ENCODE measurements around the gene TSPEAR. TPM values are rescaled to one million over a fixed set of nuclear protein-coding genes. Genes with fewer than 3 reads are reported as not detected.
"Not testable (repeated sequence)": the region's sequence is repeated elsewhere in the genome, so short reads cannot be mapped to it uniquely, and the experiment has no call there.

TSPEAR gene
- polyA plus RNA-seq, 4 donors = 0.55 to 1.1 (median 0.80) TPM

DNA sequence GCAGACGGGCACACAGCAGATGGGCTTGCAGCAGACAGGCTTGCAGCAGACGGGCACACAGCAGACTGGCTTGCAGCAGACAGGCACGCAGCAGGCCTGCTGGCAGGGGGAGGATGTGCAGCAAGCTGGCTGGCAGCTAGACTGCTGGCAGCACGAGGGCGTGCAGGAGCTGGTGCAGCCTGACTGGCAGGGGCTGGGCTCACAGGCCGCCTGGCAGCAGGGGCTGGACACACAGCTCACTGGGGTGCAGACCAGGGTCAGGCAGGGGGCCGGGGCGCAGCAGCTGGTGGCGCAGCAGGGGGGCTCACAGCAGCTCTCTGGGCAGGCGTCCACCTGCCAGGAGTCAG, 153.1 kb downstream of the TSPEAR start:
- DNase-seq (ENCODE audit: low read depth in 4 of 4, low spot score in 2 of 4) = not testable (repeated sequence)

GRCh38 chr21:44557491-44558328, 153.7 kb downstream of the TSPEAR start:
- no peak for DNase-seq (ENCODE audit: low read depth in 4 of 4, low spot score in 2 of 4)

GRCh38 chr21:44556879-44557278, 154.5 kb downstream of the TSPEAR start:
- DNase-seq (ENCODE audit: low read depth in 4 of 4, low spot score in 2 of 4) = no peak

GRCh38 chr21:44555200-44555875, 156.0 kb downstream of the TSPEAR start:
- DNase-seq (ENCODE audit: low read depth in 4 of 4, low spot score in 2 of 4) = no peak

DNA sequence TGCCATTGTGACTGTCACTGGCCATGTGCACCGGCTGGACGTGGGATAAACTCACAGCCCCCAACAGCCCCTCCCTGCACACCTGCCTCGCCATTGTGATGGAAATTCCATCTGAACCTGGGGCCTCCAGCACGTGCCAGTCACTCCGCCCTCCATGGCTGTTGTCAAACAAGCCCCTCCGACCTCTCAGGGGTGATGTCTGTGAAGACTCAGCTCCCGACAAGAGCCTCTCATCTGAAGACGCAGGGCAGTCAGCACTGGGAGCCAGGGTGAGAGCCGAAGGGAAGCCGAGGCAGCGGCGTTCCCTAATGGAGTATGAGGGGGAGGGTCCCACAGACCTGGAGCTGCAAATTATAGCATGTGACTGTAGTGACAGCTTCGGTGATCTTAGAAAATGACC, 158.7 kb downstream of the TSPEAR start:
- no peak for DNase-seq (ENCODE audit: low read depth in 4 of 4, low spot score in 2 of 4)

- no peak for DNase-seq (ENCODE audit: low read depth in 4 of 4, low spot score in 2 of 4)
Measured at GRCh38 chr21:44552136-44552535, 159.2 kb downstream of the TSPEAR start.

- DNase-seq (ENCODE audit: low read depth in 4 of 4, low spot score in 2 of 4) = no peak
Measured at GRCh38 chr21:44551340-44551961, 159.9 kb downstream of the TSPEAR start, which contains the start of gene KRTAP10-2. Gene KRTAP10-2, minus strand, starts transcription at chr21:44551505. Its CDS starts 47 bp downstream, at chr21:44551458.

GRCh38 chr21:44550807-44551206, 160.6 kb downstream of the TSPEAR start:
- no peak for DNase-seq (ENCODE audit: low read depth in 4 of 4, low spot score in 2 of 4)

DNA sequence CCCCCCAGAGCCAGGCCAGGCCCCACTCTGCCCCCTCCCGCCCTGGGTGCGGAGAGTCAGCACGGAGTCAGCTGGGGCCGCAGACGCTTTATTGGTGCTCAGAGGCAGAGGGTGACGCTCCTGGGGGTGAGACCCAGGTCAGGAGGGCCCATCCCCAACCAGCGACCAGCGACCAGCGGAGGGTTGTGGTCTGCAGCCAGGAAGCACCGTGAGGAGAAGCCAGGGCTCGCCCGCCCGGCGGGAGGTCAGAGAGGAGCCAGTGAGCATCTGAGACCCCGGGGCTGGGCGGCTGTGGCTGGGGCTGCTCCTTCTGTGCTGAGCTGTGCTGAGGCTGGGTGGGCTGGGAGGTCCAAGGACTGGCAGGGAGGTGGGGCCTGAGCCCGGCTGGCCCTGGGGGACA, 161.1 kb downstream of the TSPEAR start:
- not testable (repeated sequence) for DNase-seq (ENCODE audit: low read depth in 4 of 4, low spot score in 2 of 4)

- no peak for DNase-seq (ENCODE audit: low read depth in 4 of 4, low spot score in 2 of 4)
Measured at GRCh38 chr21:44549525-44550211, 161.7 kb downstream of the TSPEAR start.

GRCh38 chr21:44548922-44549321, 162.4 kb downstream of the TSPEAR start:
- no peak for DNase-seq (ENCODE audit: low read depth in 4 of 4, low spot score in 2 of 4)

- no peak for DNase-seq (ENCODE audit: low read depth in 4 of 4, low spot score in 2 of 4)
Measured at GRCh38 chr21:44548381-44548780, 163.0 kb downstream of the TSPEAR start.

DNA sequence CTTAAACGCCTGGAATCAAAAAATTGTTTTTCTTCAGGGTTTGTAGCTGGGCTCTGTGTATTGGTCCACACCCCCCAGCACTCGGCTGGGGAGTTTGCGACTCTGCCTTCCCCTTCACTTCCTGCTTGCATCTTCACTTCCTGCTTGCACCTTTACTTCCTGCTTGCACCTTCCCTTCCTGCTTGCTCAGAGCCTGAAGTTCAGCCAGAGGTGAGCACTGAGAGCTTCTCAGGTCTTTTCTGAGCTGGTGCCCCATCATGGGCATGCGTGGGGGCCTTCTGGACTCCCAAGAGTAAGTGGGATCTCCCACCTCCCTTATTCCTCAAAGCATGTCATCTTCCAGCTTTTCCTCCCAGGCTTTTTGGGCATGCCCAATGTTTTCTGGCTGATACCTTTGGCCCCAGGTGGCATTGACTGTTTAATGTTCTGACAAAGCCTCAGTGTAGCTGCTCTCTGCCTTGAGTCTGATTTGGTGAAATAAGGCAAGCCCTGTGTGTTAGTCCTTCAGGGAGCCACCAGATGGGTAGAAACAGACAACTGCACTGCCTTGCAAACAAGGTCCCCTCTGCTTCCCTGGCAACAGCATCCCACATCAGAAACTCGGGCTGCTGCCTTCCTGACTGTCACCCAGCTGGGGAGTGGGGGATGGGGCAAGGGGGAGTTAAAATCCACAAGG, 163.6 kb downstream of the TSPEAR start:
- DNase-seq (ENCODE audit: low read depth in 4 of 4, low spot score in 2 of 4) = no peak

DNA sequence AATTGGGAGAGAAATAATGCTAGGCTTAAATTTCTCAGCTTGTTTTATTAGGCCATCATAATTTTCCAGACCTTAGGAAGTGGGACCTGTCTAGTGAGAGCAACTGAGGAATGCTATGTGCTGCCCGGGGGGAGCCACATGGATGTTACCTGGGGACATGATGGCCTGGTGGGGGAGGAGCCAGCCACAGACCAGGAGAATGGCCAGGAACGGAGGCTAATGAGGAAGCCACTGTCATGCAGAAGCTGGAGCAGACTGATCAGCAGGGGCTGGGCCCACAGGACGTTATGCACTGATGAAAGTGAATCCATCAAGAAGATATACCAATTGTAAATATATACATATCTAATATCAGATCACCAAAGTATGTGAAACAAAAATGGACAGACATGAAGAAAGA, 166.8 kb downstream of the TSPEAR start:
- no peak for DNase-seq (ENCODE audit: low read depth in 4 of 4, low spot score in 2 of 4)

DNA sequence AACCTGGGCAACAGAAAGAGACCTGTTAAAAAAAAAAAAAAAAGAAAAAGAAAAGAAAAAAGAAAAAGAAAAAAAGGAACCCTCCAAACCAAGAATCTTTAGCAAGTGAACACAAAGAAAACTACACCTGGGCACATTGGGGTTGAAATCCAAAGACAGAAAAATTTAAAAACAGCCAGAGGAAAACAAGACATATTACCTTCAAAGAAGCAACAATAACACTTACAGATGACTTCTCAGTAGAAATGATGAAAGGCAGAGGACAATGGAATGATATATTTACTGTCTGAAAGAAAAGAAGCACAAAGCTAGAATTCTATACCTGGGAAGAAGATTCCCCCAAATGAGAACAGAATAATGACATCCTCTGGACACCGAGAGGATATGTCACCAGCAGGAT, 168.7 kb downstream of the TSPEAR start:
- no peak for DNase-seq (ENCODE audit: low read depth in 4 of 4, low spot score in 2 of 4)

DNA sequence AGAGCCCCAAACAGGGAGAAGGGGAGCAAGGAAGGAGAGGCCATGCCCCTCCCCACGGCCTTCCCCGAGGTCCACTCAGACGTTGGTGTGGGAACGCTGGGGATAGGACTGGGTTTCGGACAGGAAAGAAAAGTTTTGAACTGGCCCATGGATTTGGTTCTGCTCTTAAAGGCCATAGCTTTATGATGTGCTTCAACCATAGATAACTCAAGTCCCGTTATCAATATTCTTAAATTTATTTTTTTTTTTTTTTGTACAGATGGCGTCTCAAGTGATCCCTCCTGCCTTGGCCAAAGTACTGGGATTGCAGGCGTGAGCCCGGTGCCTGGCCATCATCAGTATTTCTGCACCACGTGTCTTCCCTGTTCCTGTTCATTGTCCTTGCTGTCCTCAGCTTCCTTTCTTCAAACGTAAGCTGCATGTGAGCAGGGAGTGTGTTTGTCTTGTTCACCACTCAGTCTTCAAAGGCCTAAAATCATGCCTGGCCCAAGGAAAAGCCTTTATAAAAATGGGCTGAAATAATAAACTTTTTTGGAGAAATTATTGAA, 170.6 kb downstream of the TSPEAR start:
- no peak for DNase-seq (ENCODE audit: low read depth in 4 of 4, low spot score in 2 of 4)

- DNase-seq (ENCODE audit: low read depth in 4 of 4, low spot score in 2 of 4) = no peak
Measured at GRCh38 chr21:44539991-44540666, 171.2 kb downstream of the TSPEAR start, which contains the start of gene KRTAP10-1. Gene KRTAP10-1, minus strand, starts transcription at chr21:44540195. Its CDS starts 45 bp downstream, at chr21:44540150.

- no peak for DNase-seq (ENCODE audit: low read depth in 4 of 4, low spot score in 2 of 4)
Measured at GRCh38 chr21:44539046-44539445, 172.3 kb downstream of the TSPEAR start.

Data from left renal cortex interstitium (tissue), 4 donors.